Activated gamma-delta T cell treated with Interleukin-2 at 50 U/mL for 16 hours (primary cell): ENCODE measurements around the gene SEC31B.

Experiments
- DNase-seq: peaks from one replicate; pipeline ENCODE4 v3.0.0-alpha.2; 2020

Gene SEC31B

GRCh38 chr10:100519311-100520051 lies at the start of gene SEC31B:
SEC31B (minus strand) TSS chr10:100519861; CDS start chr10:100516952, 2,909 bp downstream.
- no peak for DNase-seq

GRCh38 chr10:100568912-100569311 lies 49.3 kb upstream of the SEC31B start:
- DNase-seq: no peak

GRCh38 chr10:100567826-100568225 lies 48.2 kb upstream of the SEC31B start:
- no peak for DNase-seq

DNA sequence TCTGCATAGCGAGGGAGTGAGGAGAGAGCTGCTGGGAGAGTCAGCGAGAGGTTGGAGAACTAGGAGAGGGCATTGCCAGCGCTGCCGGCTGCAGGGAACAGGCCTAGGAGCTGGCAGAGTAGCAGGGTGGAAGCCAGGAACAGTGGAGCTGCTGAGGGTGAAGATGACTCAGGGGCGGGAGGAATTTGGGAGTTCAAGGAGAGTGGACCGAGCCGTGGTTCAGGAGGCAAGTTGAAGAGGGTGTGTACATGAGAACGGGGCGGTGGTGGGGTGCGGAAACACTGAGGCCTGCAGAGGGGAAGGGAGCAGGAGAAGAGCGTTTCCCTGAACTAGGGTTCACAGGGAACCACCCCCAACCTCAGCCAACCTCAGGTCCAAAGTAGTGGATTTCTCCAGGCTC lies 47.6 kb upstream of the SEC31B start:
- no peak for DNase-seq

GRCh38 chr10:100566561-100566960 lies 46.9 kb upstream of the SEC31B start:
- DNase-seq: no peak

DNA sequence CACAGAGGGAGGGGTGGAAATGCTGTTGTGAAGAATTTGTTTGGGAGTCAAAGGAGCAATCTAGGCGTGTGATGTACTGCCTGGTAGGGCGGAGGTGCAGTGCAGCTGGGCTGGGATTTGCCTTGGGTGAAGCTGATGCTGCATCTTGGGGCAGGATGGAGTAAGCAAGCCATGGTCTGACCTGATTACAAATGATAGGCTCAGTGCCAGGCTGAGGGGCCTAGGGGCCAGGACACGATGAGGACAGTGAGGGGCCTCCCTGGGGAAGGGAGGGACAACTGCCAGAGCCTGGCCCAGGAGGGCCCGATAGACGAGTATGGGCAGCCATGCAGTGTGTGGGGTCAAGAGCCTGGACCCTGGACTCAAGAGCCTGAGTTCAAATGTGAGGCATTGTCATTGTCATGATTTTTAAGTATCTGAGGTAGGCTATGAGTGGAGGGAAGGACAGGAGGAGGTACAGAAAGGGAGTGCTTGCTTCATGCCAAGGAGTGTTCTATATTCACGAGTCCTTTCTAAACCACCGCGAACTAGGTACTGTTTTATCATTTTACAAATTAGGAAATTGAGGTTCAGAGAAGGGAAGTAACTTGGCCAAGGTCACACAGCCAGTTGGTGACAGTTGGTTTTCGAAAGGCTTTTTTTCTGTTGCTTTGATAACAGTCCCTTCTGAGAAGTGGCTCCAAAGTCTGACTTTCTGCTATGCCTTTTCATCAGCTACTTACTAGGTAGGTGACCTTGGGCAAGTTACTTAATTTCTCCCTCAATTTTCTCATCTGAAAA lies 45.7 kb upstream of the SEC31B start:
- DNase-seq: no peak

DNA sequence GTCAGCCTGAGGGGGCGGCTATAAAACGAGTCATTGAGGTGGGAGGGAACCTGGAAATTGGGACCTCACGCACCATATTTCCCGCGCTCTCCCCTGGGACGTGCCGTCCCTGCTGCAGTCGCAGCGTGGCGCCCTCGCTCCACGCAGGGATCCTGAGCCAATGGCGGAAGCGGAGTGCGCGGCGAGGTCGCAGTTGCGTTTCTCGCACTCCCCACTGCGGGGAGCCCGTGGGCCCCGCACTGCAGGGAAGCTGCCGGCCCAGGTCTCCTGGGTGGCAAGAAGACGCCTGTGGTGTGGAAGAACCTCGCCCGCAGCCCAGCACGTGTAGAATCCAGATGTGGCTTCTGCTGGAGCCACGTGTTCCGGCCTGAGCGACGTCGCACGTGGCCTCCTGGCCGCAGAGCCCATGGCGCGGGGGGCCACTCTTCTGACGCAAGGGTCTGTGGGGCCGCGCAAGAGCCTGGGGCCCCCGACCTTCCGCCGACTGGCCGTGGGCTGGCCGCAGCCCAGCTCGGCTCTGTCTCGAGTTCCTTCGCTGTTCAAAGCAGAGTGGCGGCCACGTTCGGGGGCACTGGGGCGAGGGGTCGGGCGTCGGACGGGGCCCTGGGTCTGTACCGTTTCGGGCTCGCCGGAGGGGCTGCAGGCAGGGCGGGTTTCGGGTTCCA lies 42.5 kb upstream of the SEC31B start:
- peak; percentile 64 for DNase-seq

DNA sequence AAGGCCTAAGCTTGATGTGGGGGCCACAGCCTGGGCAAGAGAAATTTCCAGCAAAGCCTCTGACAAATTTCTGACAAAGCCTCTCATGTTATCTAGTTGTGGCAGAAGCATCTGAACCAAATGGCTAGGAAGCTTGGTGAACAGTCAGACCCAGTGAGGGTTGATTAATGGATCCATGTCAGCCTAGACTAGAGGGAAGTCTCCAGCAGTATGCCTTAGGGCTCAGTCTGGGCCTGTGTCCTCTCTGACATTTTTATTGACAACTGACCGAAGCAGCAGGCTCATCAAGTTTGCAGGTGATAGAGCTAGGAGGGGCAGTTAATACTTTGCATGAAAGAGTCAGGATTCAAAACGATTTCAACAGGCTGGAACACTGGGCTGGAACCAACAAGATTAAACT lies 41.3 kb upstream of the SEC31B start:
- DNase-seq: no peak

DNA sequence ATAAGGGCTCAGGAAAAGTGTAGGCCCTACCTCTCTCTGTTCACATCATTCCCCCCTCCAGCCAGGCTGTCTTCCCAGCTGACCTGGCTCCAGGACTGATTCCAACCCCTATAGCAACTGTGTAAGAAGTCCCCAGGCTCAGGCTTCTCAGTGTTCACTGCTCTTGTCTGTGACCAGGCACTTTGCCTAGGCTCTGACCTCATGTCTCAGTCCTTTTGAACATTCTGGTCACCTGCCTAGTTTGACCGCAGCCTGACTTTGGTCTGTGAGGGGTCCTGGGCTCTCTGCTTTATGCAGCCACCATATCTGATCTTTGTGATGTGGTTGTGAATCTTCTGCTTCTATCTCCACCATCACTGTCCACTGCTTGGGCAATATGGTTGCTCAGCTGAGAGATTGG lies 40.6 kb upstream of the SEC31B start:
- DNase-seq: no peak

- DNase-seq: no peak
Measured at GRCh38 chr10:100554902-100555301, 35.2 kb upstream of the SEC31B start.

DNA sequence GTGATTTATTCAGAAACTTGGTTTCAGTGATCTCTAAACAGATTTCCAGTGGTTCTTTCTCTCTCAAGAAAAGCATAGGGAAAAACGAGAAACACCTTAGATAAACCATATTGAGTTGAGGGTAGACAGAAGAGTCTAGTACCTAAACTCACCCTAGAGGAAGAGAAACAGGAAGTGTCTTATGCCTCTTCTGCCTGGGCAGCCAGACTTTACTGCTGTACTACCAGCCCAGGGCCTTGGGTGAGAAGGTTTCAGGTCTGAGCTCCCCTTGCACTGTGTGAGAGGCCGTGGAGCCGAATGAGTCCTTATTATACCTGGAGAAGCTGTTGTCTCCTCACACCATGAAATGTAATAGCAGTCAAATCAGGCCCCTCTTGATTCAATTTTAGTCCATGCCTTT lies 34.3 kb upstream of the SEC31B start:
- DNase-seq: no peak

GRCh38 chr10:100551738-100552137 lies 32.1 kb upstream of the SEC31B start:
- DNase-seq: no peak

GRCh38 chr10:100551196-100551595 lies 31.5 kb upstream of the SEC31B start:
- DNase-seq: no peak

GRCh38 chr10:100544950-100545349 lies 25.3 kb upstream of the SEC31B start:
- no peak for DNase-seq

DNA sequence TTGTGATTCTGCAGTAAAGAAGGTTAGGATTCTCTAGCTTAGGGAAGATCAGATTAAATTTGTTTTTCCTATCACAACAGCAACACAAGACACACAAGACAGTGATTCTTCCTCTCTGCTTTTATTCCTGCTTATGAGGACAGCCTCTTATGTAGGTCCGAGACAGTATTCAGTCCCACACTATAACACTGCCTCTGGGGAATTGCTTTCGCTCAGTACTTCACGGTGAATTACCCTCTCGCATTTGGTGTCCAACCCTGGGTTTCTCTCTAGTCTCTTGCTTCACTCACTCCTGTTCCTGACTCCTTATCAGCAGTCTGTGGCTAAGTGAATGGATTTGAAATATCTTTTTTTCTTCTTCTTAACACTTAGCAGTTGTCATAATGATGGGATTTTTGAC lies 17.8 kb upstream of the SEC31B start:
- no peak for DNase-seq

DNA sequence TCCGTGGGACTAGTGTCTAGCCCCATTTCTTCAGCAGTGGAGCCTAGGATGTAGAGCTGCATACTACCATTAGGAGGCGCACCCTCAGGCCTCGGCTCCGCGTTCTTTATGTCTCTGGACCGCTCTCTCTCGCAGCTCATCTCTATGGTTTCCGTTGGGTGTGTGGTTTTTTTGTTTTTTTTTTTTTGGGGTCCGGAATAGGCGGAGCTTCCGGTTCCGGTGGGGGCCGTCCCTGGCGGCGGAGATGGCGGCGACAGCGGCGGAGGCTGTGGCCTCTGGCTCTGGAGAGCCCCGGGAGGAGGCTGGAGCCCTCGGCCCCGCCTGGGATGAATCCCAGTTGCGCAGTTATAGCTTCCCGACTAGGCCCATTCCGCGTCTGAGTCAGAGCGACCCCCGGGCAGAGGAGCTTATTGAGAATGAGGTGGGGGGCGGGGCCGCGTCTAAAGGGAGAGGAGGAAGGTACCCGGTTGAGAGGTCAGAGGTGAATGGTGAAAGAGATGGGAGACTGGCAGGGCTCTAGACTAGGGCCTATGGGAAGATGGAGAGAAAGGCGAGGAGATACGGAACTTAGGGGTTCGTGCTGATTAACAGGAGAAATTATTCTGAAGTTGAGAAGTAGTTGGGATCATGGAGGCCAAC lies 16.2 kb upstream of the SEC31B start, which contains the start of gene HIF1AN:
Gene HIF1AN, plus strand, starts transcription at position 229 of the 639 bp plus-strand sequence. Its CDS starts 16 bp downstream, at position 245.
- peak; percentile 89 for DNase-seq

- no peak for DNase-seq
Measured at GRCh38 chr10:100535338-100535714, 15.7 kb upstream of the SEC31B start.

DNA sequence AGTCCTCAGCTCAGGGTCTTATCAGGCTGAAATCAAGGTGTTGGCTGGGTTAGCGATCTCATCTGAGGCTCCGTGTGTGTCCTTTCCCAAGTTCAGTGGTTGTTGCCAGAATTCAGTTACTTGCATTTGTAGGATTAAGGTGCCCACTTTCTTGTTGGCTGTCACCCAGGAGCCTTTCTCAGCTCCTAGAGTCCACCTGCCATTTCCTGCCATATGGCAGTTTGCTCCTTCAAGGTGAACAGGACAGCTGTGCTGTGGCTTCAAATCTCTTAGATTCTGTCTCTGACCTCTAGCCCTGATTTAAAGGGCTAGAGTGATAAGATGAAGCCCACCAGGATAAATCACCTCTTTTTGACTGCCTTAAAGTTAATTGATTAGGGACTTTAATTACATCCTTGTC lies 15.1 kb upstream of the SEC31B start:
- DNase-seq: no peak

DNA sequence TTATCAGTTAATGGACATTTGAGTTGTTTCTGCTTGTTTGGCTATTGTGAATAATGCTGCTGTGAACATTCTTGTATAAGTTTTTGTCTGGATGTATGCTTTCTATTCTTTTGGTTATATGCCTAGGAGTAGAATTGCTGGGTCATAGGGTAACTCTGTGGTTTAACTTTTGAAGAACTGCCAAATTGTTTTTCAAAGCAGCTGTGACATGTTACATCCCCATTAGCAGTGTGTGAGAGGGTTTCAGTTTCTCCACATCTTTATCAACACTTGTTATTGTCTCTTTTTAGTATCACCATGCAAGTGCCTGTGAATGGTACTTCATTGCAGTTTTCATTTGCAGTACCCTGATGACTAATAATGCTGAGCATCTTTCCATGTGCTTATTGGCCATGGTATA lies 12.1 kb upstream of the SEC31B start:
- no peak for DNase-seq

DNA sequence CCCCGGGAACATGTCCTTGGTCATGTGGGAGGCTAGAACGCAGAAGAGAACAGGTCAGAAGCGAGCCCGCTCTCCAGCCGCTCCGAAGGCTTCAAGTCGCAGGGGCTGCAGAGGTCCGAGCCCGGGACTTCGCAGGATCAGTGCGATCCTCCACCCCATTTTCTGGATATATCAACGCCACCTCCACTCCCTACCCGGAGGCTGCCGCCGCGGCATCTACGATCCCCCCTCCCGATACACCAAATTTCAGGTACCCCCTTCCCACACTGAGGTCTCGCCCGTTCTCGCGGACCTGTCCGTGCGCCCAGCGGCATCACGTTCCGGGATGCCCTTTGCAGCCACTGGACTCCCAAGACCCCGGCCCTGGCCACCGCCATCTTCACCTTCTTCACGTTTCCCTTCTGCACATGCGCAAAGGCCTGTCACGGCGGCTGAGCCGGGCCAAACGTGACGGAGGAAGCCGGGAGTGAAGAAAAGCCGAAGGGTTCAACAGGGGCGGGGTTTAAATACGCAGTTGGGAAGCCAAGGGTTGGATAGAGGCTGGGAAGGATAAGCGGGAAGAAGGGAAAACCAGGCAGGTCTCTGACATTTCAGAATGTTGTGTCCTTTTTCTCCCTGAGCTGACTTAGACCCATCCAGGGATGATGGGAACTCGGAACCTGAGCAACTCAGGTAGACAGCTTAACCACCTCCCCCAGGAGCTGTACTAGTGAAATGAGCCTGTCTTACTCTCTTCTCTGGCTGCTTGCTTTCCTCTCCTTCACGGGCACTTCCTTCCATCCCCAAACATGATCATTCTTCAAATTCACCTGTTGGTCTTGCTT lies 10.0 kb upstream of the SEC31B start, which contains the start of gene NDUFB8:
Gene NDUFB8, minus strand, starts transcription at position 397 of the 824 bp plus-strand sequence. Its CDS starts 20 bp downstream, at position 377.
- peak; percentile 83 for DNase-seq

DNA sequence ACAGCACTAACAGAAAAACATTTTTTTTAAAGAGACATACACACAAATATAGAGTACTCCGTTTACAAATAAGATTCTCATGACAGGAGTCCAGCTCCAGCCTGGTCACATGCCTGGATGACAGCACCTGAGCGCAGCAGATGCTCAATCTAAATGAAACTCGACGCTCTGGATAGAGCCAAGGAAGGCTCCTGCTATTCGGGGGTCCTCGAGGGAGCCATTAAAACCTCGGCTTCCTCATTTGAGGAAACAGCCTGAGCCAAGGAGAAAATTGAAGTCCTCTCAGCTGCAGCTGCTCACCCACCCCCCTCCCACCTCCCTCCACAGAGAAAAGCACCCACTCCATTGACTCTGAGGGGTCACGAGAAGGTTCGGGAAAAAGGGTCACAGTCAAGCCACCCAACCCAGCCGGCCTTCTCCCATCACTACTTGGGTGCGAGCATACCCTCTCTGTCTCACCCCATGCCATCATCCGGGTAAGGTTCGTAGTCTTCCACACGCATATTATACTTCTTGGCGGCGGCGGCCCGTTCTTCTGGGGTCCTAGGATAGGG lies 9.3 kb upstream of the SEC31B start:
- DNase-seq: no peak
